Right lobe of liver (tissue), 6 donors: ENCODE results near the gene TUBGCP5. TPM values are rescaled to one million over a fixed set of nuclear protein-coding genes. Genes with fewer than 3 reads are reported as not detected.

Experiments used
- ATAC-seq, 4 donors: fragments of 200-7000 bp; cut with Tn5 transposase; one replicate each; pipeline ENCODE4 v1.9.1; 2020; ENCODE audit warnings: mild to moderate bottlenecking in 4 of 4, moderate library complexity in 4 of 4
- DNase-seq, 3 donors: peaks; one replicate each; pipeline ENCODE4 v3.0.0-alpha.2; 2020
- H3K27ac ChIP-seq, 3 donors: fragments of 200-600 bp; one replicate each; pipeline ENCODE4 v1.8.0; 2022
- H3K27me3 ChIP-seq, 2 donors: fragments of 200-600 bp; one replicate each; pipeline ENCODE4 v1.8.0; 2022
- H3K36me3 ChIP-seq, 4 donors: fragments of 200-600 bp; sonication (generic) in 1 of 4; one replicate each; pipeline versions ENCODE4 v1.5.1 to v1.8.0; 2017 to 2022; ENCODE audit warnings: control low read depth in 1 of 4
- H3K4me1 ChIP-seq, 4 donors: fragments of 200-600 bp; sonication (generic) in 1 of 4; one replicate each; pipeline versions ENCODE4 v1.5.1 to v1.8.0; 2017 to 2022; ENCODE audit warnings: control low read depth in 1 of 4
- H3K4me3 ChIP-seq, 3 donors: fragments of 200-600 bp; one replicate each; pipeline ENCODE4 v1.8.0; 2022
- H3K9me3 ChIP-seq, 4 donors: fragments of 200-600 bp; sonication (generic) in 1 of 4; one replicate each; pipeline versions ENCODE4 v1.5.1 to v1.8.0; 2017 to 2022; ENCODE audit warnings: control low read depth in 1 of 4
- POLR2A ChIP-seq: fragments of 450-650 bp; IDR thresholded peaks from one replicate; pipeline ENCODE4 v1.6.1; 2017; ENCODE audit warnings: antibody characterized with exemption, mild to moderate bottlenecking
- WGBS: methylation state at CpG from one replicate; pipeline ENCODE4 v1.1.6; 2018; ENCODE audit warnings: low coverage, low lambda C conversion rate; ENCODE audit not compliant: insufficient coverage; ENCODE audit errors: missing lambda C conversion rate; 5-methylcytosine and 5-hydroxymethylcytosine counted together
- intact Hi-C, 2 donors: fragments of 100-400 bp; cut with DNase I; formaldehyde crosslinking; loops; one replicate each; pipeline versions ENCODE4 v1.11.2 to v1.14.1; 2022
- total RNA-seq, 6 experiments: library from RNA; depleted of rRNA in 2 of 6; stranded (reverse); fragments of >200 nt in 2 of 6; fragmentation: NEBNext Ultra II Directional in 3 of 6; extraction: Animal tissue kit (Norgen Biotek cat#: 25700) in 3 of 6; gene quantifications; one replicate each; pipeline versions ENCODE4 v1.1.0 to v1.2.4, GENCODE V29; 2016 to 2023
- TF ChIP-seq, protein P1 (sequence below), 4 donors: fragments of 200-600 bp in 3 of 4; fragments of 450-650 bp in 1 of 4; IDR thresholded peaks; one replicate each; pipeline versions ENCODE4 v1.5.1 to v1.8.0; 2016 to 2022; ENCODE audit warnings: antibody characterized with exemption in 4 of 4, mild to moderate bottlenecking in 2 of 4
- donor health status: DM: no; HTN: yes; CAD: no.
- donor health status: DM: no; HTN: no; CAD: no.
- donor health status: DM: no; HTN: no; CAD: no.
- donor health status: DM: no; HTN: yes; CAD: no.
- donor health status: DM: no; HTN: yes; CAD: no.

The TUBGCP5 gene
- total RNA-seq, 6 experiments from 2014 or later = 7.1 to 15.6 (median 11.0) TPM

DNA sequence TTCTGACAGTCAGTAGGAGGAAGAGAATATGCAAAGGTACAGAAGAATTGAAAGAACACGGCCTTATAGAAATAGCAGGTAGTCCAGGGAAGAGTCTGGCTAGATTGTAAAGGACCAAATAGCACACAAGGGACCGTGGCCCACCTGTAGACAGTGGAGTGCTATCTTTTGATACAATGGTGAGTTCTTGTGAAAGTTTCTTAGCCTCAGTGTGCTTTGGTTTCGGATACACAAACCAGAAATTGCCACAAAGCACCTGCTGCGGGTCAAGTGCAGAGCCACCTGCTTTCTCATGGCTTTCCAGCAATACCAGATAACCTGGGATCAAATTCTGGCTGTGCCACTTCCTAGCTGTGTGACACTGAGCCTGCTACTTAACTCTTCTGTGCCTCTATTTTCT is 36.6 kb upstream of the TUBGCP5 start:
- Histone ChIP-seq H3K27me3 (no peaks in the 10 kb centered on the region), H3K4me1 (no peaks in the 10 kb centered on the region), H3K27ac (no peak overlapping the region), H3K9me3 (no peaks in the 10 kb centered on the region), H3K4me3 (no peak overlapping the region), H3K36me3 (no peaks in the 10 kb centered on the region)
- ATAC-seq (no peak), DNase-seq (no peak)
- TF ChIP-seq POLR2A = no peak
- TF ChIP-seq, protein P1, sequence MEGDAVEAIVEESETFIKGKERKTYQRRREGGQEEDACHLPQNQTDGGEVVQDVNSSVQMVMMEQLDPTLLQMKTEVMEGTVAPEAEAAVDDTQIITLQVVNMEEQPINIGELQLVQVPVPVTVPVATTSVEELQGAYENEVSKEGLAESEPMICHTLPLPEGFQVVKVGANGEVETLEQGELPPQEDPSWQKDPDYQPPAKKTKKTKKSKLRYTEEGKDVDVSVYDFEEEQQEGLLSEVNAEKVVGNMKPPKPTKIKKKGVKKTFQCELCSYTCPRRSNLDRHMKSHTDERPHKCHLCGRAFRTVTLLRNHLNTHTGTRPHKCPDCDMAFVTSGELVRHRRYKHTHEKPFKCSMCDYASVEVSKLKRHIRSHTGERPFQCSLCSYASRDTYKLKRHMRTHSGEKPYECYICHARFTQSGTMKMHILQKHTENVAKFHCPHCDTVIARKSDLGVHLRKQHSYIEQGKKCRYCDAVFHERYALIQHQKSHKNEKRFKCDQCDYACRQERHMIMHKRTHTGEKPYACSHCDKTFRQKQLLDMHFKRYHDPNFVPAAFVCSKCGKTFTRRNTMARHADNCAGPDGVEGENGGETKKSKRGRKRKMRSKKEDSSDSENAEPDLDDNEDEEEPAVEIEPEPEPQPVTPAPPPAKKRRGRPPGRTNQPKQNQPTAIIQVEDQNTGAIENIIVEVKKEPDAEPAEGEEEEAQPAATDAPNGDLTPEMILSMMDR (IDR thresholded peaks at IDR 0.05) = no peak
- intact Hi-C loops = no loop called here
- 57% methylated on average over 3 of the region's 4 CpGs for WGBS

DNA sequence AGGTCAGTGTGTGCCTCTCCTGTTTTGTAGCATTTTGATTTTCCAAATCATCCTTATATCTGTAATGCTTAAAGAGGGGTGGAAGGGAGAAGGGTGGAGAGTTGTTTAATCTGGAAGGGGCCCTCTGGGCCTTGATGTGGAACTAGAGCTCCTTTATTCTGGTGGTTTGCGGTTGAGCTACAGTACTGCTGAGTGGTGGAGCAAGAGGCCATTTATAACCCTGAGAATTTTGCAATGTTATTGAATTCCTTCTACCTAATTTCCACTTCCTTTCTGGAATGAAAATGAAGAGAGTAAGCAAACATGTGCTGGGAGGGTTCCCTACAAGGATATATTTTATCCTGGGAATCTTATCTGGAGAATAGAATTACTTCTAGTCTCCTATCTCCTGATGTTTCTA is 35.3 kb upstream of the TUBGCP5 start:
- no peak overlapping the region for H3K4me3 ChIP-seq
- H3K27ac ChIP-seq = no peak overlapping the region
- ATAC-seq = no peak
- H3K27me3 ChIP-seq = no peaks in the 10 kb centered on the region
- 67% methylated on average over 1 of the region's 1 CpG for WGBS
- no peaks in the 10 kb centered on the region for H3K9me3 ChIP-seq
- H3K4me1 ChIP-seq = no peaks in the 10 kb centered on the region
- intact Hi-C loops = no loop called here
- TF ChIP-seq POLR2A = no peak
- TF ChIP-seq, protein P1 (IDR thresholded peaks at IDR 0.05) = no peak
- H3K36me3 ChIP-seq = no peaks in the 10 kb centered on the region
- DNase-seq = no peak

DNA sequence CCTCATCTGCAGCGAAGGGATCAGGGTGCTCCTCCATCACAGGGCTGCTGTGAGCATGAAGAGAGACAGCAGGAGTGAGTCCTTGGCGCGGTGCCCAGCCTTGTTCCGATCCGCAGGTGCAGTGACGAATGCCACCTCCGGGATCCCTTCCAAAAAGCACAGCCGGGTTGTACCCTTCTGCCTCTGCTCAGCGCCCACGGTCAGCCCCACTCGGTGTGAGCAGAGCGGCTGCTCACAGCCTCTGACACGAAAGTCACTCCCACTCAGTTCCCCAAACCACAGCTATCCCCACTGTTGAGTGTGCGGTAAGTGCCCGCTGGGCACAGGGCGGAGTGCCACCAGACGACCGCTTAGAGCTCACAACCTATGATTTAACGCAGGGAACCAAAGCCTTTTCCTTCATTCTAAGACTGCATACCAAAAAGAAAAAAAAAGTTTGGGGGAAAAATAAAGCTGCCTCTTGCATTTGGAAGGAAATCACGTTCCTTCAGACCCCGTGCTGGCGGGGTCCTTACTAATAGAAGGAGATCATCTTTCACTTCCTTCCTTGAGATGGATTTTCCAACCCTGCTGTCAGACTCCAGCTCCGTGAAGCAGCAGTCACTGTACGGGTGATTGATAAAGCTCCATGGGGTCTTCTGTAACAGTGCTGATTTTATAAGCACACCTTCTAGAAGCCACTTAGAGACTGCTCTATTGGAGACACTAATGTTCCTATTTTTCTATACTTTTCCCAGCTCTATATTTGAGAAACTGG is 34.7 kb upstream of the TUBGCP5 start:
- intact Hi-C loops = no loop called here
- Histone ChIP-seq H3K27ac (no peak overlapping the region), H3K4me3 (no peak overlapping the region), H3K9me3 (no peaks in the 10 kb centered on the region), H3K4me1 (no peaks in the 10 kb centered on the region), H3K36me3 (no peaks in the 10 kb centered on the region), H3K27me3 (no peaks in the 10 kb centered on the region)
- 45% methylated on average over 12 of the region's 24 CpGs for WGBS
- ATAC-seq (peak in 2 of 4 donors; percentile 38 to 40), DNase-seq (peak in 1 of 3 donors; percentile 37)
- TF ChIP-seq, protein P1 (IDR thresholded peaks at IDR 0.05) = no peak
- TF ChIP-seq POLR2A = no peak

DNA sequence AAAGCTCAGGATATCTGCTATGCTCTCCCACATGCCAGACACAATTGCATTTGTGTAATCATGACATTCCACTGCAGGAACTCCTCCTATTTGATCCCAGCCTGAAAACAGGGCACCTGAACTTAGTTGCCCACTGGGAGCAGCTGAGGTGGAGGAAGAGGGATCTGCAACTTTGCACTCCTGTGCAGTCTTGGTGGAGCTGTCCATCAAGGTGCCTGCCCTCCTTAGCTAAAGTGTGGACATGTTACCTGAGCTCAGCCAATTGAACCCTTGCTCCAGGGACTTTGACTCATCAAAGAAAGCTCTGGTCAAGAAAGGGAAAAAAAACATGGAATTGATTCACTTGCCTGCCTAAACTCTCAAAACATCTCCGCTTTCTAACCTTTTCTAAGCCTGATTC is 33.3 kb upstream of the TUBGCP5 start:
- no peak for ATAC-seq
- intact Hi-C loops = no loop called here
- no peak for TF ChIP-seq POLR2A
- Histone ChIP-seq H3K9me3 (no peaks in the 10 kb centered on the region), H3K36me3 (no peaks in the 10 kb centered on the region), H3K27ac (no peak overlapping the region), H3K4me1 (no peaks in the 10 kb centered on the region), H3K4me3 (no peak overlapping the region), H3K27me3 (no peaks in the 10 kb centered on the region)
- no peak for DNase-seq
- 64% methylated on average over 1 of the region's 1 CpG for whole genome bisulfite sequencing

DNA sequence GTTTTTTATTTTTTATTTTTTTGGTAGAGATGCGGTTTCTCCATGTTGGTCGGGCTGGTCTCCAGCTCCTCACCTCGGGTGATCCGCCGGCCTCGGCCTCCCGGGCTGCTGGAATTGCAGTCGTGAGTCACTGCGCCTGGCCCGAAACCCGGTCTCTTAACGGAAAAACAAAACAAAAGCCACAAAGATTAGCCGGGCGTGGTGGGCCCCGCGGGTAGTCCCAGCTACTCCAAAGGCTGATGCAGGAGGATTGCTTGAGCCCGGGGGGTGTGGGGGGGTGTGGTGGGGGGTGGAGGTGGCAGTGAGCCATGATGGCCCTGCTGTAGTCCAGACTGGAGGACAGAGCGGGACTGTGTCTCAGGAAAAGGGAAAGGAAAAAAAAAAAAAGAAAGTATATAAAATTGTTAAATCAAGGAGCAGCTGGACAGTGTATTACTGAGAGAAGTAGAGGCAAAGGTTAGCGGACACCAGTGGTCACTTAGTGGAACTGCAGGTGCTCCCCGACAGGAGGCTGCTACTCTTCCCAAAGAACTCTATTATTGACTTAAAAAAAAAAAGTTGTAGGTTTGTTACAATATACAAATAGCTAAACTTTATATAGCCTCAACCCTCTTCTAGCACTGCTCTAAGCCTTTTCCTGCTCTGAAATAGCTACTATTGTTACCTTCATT is 30.3 kb upstream of the TUBGCP5 start:
- Histone ChIP-seq H3K27ac (no peak overlapping the region), H3K36me3 (no peaks in the 10 kb centered on the region), H3K9me3 (no peaks in the 10 kb centered on the region), H3K4me3 (no peak overlapping the region), H3K4me1 (no peaks in the 10 kb centered on the region), H3K27me3 (no peaks in the 10 kb centered on the region)
- DNase-seq (no peak), ATAC-seq (no peak)
- WGBS = 85% methylated on average over 20 of the region's 20 CpGs
- TF ChIP-seq, protein P1 (IDR thresholded peaks at IDR 0.05) = no peak
- no peak for TF ChIP-seq POLR2A
- intact Hi-C loops = no loop called here
